ENCODE results near the gene OR2F2.

OR2F2 gene, protein sequence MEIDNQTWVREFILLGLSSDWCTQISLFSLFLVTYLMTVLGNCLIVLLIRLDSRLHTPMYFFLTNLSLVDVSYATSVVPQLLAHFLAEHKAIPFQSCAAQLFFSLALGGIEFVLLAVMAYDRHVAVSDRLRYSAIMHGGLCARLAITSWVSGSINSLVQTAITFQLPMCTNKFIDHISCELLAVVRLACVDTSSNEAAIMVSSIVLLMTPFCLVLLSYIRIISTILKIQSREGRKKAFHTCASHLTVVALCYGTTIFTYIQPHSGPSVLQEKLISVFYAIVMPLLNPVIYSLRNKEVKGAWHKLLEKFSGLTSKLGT

DNA sequence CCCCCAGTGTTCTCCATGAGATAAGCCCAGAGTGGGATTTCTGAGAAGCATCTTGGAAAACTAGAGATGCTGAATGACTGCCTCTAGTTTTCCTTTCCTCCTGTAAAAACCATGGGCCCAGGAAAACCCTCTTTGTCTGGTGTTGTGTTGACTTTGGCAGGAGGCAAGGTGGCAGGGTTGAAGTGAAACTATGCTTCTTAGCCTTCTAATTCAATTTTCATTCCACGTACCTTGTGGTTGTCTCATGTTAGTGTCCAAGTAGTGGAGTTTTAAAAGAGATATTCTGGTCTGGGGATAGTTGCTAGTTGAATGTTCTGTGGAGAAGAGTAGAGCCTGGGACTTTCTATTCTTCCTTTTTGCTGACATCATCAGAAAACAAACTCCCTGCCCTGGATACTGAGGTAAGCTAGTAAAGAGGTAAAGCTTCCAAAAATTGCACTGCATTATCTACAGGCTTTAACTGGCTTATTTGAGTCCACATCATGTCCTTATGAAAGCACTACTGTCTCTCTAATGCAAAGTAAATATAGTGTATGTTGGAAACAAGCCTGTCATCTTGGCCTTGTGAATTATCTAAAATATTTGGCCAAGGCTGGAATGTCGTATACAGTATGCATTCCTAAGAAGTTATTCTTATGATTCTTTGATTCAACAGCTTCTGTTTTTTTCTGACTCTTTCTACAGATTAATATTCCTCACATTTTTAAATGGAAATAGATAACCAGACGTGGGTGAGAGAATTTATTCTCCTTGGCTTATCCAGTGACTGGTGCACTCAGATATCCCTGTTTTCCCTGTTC lies at the start of gene OR2F2:
Gene OR2F2 (plus strand): TSS at position 708 of the 800 bp plus-strand sequence. CDS start 0 bp downstream, at position 708.
- Mint-ChIP-seq H3K9me3 (peaks cover 6% of the 10 kb centered on the region), H3K4me3 (no peak within 1 kb of the TSS), H3K27ac (ENCODE audit: low read depth) (no peak within 1 kb of the TSS), H3K4me1 (no peaks in the 10 kb centered on the region), H3K36me3 (ENCODE audit: insufficient read depth) (no peaks in the 10 kb centered on the region), H3K27me3 (peaks cover 40% of the 10 kb centered on the region)
- DNase-seq (ENCODE audit: low spot score in 2 of 2) (no peak), ATAC-seq (replicated peaks; ENCODE audit: extremely low read depth, poor library complexity, severe bottlenecking) (no peak)

DNA sequence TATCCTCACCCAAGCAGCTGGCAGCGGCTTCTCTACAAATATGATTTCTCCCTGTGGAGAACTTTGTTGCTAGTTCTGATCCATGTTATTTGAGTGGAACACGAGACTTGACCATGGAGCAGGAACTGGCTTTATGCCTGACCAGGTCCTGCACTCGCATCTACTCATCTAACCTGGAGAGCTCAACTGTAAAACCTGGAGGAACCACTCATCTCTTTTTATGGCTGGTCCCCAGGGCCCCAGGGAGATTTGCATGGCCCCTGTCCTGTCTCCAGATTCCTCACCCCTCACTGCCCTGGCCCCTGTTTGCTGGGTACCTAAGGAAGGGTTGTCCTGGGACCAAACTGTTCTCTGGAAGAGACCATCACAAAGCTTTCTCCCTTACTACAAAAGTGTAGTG lies 49.1 kb upstream of the OR2F2 start:
- DNase-seq (ENCODE audit: low spot score in 2 of 2): no peak
- no peak overlapping the region for H3K4me3 Mint-ChIP-seq
- H3K4me1 Mint-ChIP-seq: peaks cover 14% of the 10 kb centered on the region
- peaks cover 31% of the 10 kb centered on the region for H3K27me3 Mint-ChIP-seq
- no peak for ATAC-seq (replicated peaks; ENCODE audit: extremely low read depth, poor library complexity, severe bottlenecking)
- H3K9me3 Mint-ChIP-seq: no peaks in the 10 kb centered on the region
- H3K36me3 Mint-ChIP-seq (ENCODE audit: insufficient read depth): peaks cover 2% of the 10 kb centered on the region
- H3K27ac Mint-ChIP-seq (ENCODE audit: low read depth): no peak overlapping the region

DNA sequence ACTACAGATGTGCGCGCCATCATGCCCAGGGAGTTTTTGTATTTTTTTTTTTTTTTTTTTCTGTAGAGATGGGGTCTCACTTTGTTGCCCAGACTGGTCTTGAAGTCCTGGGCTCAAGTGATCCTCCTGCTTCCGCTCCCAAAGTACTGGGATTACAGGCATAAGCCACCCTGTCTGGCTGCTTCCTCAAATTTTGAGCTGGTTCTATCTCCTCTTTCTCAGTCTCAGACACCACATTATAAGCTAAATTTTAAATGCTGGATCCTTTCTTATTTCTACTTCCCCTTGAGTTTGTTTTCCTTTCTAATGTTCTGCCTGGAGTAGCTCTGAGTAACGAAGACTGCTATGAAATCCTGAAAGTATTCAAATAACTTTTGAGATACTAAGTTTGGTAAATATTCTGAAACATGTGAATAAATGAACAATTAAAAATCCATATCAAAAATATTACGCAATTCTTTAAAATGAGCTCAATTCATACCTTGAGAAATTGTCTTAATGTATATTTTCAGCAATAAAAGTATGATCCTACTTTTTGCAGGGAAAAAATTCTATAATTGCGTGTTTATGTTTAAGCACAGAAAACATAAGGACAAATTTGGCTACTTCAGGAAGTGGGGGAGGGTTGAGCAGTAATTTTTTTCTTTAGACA lies 48.1 kb upstream of the OR2F2 start:
- peaks cover 31% of the 10 kb centered on the region for H3K27me3 Mint-ChIP-seq
- no peak for DNase-seq (ENCODE audit: low spot score in 2 of 2)
- no peak overlapping the region for H3K4me3 Mint-ChIP-seq
- H3K4me1 Mint-ChIP-seq: peaks cover 14% of the 10 kb centered on the region
- H3K27ac Mint-ChIP-seq (ENCODE audit: low read depth): no peak overlapping the region
- peaks cover 2% of the 10 kb centered on the region for H3K36me3 Mint-ChIP-seq (ENCODE audit: insufficient read depth)
- no peak for ATAC-seq (replicated peaks; ENCODE audit: extremely low read depth, poor library complexity, severe bottlenecking)
- H3K9me3 Mint-ChIP-seq: no peaks in the 10 kb centered on the region

DNA sequence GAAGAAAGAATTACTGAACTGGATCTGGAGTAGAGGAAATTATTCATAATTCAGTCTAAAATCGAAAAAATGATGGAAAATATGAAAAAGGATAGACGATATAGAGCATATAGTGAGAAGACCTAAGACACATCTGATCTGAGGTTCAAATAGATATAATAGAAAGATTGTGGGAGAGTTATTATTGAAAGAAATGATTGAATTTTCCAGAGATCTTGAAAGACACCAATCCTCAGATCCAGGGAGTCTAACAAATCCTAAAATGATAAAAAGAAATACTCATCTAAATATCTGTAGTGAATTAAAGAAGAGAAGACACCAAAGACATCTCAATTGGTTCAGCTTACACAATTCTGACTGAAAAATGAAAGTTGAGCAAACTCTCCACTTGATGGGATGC lies 46.0 kb upstream of the OR2F2 start:
- Mint-ChIP-seq H3K4me1 (peaks cover 5% of the 10 kb centered on the region), H3K27ac (ENCODE audit: low read depth) (peak overlapping the region; percentile 42), H3K36me3 (ENCODE audit: insufficient read depth) (peaks cover 2% of the 10 kb centered on the region), H3K4me3 (no peak overlapping the region), H3K27me3 (peaks cover 27% of the 10 kb centered on the region), H3K9me3 (no peaks in the 10 kb centered on the region)
- no peak for ATAC-seq (replicated peaks; ENCODE audit: extremely low read depth, poor library complexity, severe bottlenecking)
- DNase-seq (ENCODE audit: low spot score in 2 of 2): no peak

DNA sequence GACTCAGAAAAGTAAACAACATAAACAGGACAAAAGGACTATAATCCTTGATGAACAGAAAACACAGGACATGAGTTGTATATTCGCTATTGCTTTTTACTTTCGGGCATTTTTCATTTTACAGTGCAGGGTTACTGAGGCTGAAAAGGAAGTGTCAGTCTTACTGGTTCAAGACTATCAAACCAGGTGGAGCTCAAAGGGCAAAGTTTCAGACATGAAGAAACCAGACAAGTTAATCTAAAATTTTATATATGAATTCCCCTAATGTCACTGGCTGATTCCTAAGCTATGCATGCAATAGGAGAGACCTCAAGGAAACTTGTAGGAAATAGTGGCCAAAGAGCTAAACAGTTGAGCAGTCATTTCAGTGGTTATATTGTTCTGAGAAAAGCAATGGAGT lies 44.5 kb upstream of the OR2F2 start:
- no peaks in the 10 kb centered on the region for H3K9me3 Mint-ChIP-seq
- no peak overlapping the region for H3K4me3 Mint-ChIP-seq
- H3K4me1 Mint-ChIP-seq: no peaks in the 10 kb centered on the region
- H3K36me3 Mint-ChIP-seq (ENCODE audit: insufficient read depth): peaks cover 2% of the 10 kb centered on the region
- ATAC-seq (replicated peaks; ENCODE audit: extremely low read depth, poor library complexity, severe bottlenecking) (no peak), DNase-seq (ENCODE audit: low spot score in 2 of 2) (no peak)
- no peak overlapping the region for H3K27ac Mint-ChIP-seq (ENCODE audit: low read depth)
- peaks cover 19% of the 10 kb centered on the region for H3K27me3 Mint-ChIP-seq

DNA sequence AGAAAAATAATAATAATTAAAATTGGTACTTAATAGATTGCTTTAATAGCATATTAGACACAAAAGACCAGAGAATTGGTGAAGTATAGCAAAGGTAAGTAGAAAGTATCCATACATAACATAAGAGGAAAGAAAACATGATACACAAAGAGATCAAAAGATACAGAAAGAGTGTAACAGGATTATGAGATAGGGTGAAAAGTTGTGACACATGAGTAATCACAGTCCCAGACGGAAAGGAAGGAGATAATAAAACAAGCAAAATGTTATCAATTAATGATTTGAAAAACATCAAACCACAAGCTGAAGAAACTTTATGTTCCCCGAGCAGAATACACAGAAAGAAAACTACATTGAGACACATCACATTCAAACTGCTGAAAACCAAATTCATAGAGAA lies 43.6 kb upstream of the OR2F2 start:
- Mint-ChIP-seq H3K27ac (ENCODE audit: low read depth) (no peak overlapping the region), H3K4me3 (no peak overlapping the region), H3K36me3 (ENCODE audit: insufficient read depth) (peaks cover 2% of the 10 kb centered on the region), H3K27me3 (peaks cover 19% of the 10 kb centered on the region), H3K4me1 (no peaks in the 10 kb centered on the region), H3K9me3 (no peaks in the 10 kb centered on the region)
- no peak for ATAC-seq (replicated peaks; ENCODE audit: extremely low read depth, poor library complexity, severe bottlenecking)
- DNase-seq (ENCODE audit: low spot score in 2 of 2): no peak

DNA sequence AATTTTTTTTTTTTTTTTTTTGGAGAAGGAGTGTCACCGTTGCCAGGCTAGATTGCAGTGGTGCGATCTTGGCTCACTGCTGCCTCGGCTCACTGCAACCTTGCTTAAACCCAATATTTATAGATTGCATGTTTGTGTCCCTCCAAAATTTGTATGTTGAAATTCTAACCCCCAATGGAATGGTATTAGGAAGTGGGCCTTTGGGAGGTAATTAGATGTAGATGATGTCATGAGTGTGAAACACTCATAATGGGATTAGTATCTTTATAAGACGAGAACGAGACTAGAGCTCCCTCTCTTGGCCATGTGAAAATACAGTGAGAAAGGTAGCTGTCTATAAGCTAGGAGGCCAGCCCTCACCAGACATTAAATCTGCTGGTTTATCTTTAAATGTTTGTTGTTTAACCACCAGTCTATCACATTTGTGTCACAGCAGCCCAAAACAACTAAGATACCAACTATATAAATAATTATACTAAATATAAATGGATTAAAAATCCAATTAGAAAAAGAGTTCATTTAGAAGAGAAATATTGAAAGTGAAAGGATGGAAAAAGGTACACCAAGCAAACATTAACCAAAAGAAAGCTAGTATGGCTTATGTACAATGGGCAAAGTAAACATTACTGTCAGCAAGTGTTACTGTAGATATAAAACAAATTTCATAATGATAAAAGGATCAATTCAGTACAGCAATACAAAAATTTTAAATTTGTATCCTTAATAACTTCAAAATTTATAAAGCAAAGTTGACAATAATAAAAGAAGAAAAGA lies 42.3 kb upstream of the OR2F2 start:
- H3K4me1 Mint-ChIP-seq: no peaks in the 10 kb centered on the region
- peaks cover 6% of the 10 kb centered on the region for H3K27me3 Mint-ChIP-seq
- H3K36me3 Mint-ChIP-seq (ENCODE audit: insufficient read depth): peaks cover 2% of the 10 kb centered on the region
- no peak for DNase-seq (ENCODE audit: low spot score in 2 of 2)
- no peak overlapping the region for H3K4me3 Mint-ChIP-seq
- H3K27ac Mint-ChIP-seq (ENCODE audit: low read depth): no peak overlapping the region
- peak; percentile 62 for ATAC-seq (replicated peaks; ENCODE audit: extremely low read depth, poor library complexity, severe bottlenecking)
- H3K9me3 Mint-ChIP-seq: no peaks in the 10 kb centered on the region

DNA sequence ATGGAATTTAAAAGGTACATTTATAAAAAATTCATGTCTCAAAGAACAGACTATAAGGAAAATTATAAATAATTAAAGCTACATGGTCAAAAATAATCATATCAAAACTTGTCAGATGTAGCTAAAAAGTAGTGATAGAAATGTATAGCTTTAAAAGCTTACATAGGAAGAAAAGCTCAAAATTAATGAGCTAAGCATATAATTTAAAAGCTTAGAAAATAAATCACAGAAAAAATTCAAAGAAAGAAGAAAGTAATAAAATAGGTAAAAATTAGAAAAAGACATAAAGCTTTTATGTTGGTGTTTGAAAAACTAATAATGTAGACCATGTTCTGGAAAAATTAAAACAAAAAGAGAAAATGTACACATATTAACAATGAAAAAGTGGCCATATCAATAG lies 38.4 kb upstream of the OR2F2 start:
- Mint-ChIP-seq H3K4me1 (peaks cover 25% of the 10 kb centered on the region), H3K27me3 (no peaks in the 10 kb centered on the region), H3K36me3 (ENCODE audit: insufficient read depth) (no peaks in the 10 kb centered on the region), H3K27ac (ENCODE audit: low read depth) (no peak overlapping the region), H3K4me3 (no peak overlapping the region), H3K9me3 (no peaks in the 10 kb centered on the region)
- no peak for ATAC-seq (replicated peaks; ENCODE audit: extremely low read depth, poor library complexity, severe bottlenecking)
- no peak for DNase-seq (ENCODE audit: low spot score in 2 of 2)

DNA sequence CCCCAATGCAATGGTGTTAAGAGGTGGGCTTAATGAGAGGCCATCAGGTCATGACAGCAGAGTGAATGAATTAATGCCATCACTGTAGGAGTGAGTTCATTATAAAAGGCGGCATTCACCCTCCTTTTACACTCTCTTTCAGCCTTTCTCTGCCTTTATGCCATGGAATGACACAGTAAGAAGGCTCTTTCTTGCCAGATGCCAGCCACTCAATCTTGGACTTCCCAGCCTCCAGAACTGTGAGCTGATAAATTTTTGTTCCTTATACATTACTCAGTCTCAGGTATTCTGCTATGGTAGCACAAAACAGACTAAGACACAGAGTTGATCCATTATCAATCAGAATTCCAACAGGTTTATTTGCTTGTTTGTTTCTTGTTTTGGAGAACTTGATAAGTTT lies 36.2 kb upstream of the OR2F2 start:
- no peak overlapping the region for H3K4me3 Mint-ChIP-seq
- no peaks in the 10 kb centered on the region for H3K9me3 Mint-ChIP-seq
- peaks cover 25% of the 10 kb centered on the region for H3K4me1 Mint-ChIP-seq
- peaks cover 3% of the 10 kb centered on the region for H3K36me3 Mint-ChIP-seq (ENCODE audit: insufficient read depth)
- H3K27me3 Mint-ChIP-seq: no peaks in the 10 kb centered on the region
- peak overlapping the region; percentile 12 for H3K27ac Mint-ChIP-seq (ENCODE audit: low read depth)
- ATAC-seq (replicated peaks; ENCODE audit: extremely low read depth, poor library complexity, severe bottlenecking) (no peak), DNase-seq (ENCODE audit: low spot score in 2 of 2) (no peak)

DNA sequence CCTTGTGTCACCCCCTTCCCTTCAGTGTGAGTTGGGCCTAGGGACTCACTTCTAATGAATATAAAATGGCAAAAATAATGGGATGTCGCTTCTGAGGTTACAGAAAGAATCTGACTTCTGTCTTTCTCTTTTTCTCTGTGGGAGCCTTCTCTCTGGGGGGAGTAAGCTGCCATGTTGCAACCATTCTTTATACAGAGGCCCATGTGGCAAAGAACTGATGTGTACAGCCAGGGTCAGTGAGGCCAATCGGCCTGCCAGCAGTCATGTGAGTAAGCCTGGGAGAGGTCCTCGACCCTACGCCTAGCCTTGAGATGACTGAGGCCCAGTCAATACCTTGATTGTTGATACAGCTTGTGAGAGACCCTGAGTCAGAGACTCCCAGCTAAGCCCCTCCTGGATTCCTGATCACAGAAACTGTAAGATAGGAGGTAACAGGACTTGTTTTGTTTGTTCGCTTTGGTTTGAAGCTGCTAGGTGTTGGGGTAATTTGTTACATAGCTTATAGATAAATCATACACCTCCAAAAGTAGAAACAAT lies 34.7 kb upstream of the OR2F2 start:
- peaks cover 3% of the 10 kb centered on the region for H3K36me3 Mint-ChIP-seq (ENCODE audit: insufficient read depth)
- ATAC-seq (replicated peaks; ENCODE audit: extremely low read depth, poor library complexity, severe bottlenecking) (no peak), DNase-seq (ENCODE audit: low spot score in 2 of 2) (no peak)
- H3K27ac Mint-ChIP-seq (ENCODE audit: low read depth): peak overlapping the region; percentile 90
- H3K9me3 Mint-ChIP-seq: no peaks in the 10 kb centered on the region
- H3K27me3 Mint-ChIP-seq: no peaks in the 10 kb centered on the region
- H3K4me3 Mint-ChIP-seq: peak overlapping the region; percentile 91
- H3K4me1 Mint-ChIP-seq: peaks cover 25% of the 10 kb centered on the region

DNA sequence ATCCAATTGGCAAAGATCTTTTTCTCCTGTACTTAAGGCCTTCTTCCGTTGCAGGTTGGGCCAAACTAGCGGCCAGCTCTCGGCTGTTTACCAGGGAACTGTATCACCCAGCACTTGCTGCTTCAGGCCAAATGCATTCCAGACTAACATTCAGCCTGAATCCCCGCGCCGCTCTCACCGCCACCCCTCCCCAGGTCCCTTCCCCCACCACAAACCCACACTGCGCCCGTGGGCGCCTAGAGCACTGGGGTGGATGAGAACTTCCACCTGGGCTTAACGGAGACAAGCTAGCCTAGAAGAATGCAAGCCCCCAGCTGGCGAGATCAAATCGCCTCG lies 33.7 kb upstream of the OR2F2 start:
- DNase-seq (ENCODE audit: low spot score in 2 of 2) (no peak), ATAC-seq (replicated peaks; ENCODE audit: extremely low read depth, poor library complexity, severe bottlenecking) (peak; percentile 22)
- Mint-ChIP-seq H3K4me1 (peaks cover 25% of the 10 kb centered on the region), H3K27me3 (no peaks in the 10 kb centered on the region), H3K36me3 (ENCODE audit: insufficient read depth) (peaks cover 3% of the 10 kb centered on the region), H3K4me3 (peak overlapping the region; percentile 91), H3K27ac (ENCODE audit: low read depth) (peak overlapping the region; percentile 90), H3K9me3 (no peaks in the 10 kb centered on the region)

DNA sequence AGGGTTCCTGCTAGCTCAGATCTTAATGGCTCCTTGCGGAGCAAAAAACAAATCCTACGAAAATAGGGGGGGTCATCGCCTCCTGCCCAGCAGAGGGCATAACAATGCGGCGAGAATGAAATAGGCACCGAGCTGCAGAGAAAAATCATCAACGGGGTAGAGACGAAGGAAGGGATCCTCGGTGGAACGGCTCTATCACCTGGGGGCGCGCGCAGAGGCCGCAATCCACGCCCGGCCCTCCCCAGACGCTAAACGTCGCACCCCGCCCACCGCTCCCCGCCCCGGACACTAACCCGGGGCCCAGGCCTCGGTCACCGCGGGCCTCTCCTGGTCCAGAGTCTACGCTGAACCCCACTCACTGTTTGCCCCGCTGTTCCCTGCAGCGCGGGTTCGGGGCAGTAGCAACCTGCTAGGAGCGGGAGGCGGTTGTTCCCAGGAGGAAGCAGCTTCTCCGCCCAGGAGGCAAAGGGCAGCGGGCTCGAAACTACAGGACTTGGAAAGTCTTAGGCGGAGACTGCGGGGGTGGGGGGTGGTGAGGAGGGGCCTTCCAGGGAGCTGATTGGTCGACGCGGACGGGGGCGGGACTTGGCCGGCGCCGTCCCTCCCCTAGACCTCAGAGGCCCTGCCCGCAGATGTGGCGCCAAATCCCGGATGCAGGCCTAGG lies 33.2 kb upstream of the OR2F2 start, which contains the start of gene TCAF1:
Gene TCAF1 (minus strand): TSS at position 509 of the 664 bp plus-strand sequence. CDS start 25,568 bp downstream, outside the sequence.
- Mint-ChIP-seq H3K4me3 (peak within 1 kb of the TSS; percentile 91), H3K9me3 (no peaks in the 10 kb centered on the region), H3K36me3 (ENCODE audit: insufficient read depth) (peaks cover 3% of the 10 kb centered on the region), H3K27me3 (no peaks in the 10 kb centered on the region), H3K27ac (ENCODE audit: low read depth) (peak within 1 kb of the TSS; percentile 90), H3K4me1 (peaks cover 25% of the 10 kb centered on the region)
- peak; percentile 95 for ATAC-seq (replicated peaks; ENCODE audit: extremely low read depth, poor library complexity, severe bottlenecking)
- peak; percentile 69 to 76 for DNase-seq (ENCODE audit: low spot score in 2 of 2)

All from central memory CD8-positive, alpha-beta T cell (primary cell).